ENCODE data around the gene CC2D2B.
"Not testable (repeated sequence)": the region's sequence is repeated elsewhere in the genome, so short reads cannot be mapped to it uniquely, and the experiment has no call there.

Gene CC2D2B

GRCh38 chr10:95908450-95908849 is 675 bp downstream of the CC2D2B start:
- DNase-seq (ENCODE audit: low read depth): no peak

- no peak for DNase-seq (ENCODE audit: low read depth)
Observed at GRCh38 chr10:95909561-95909960, 1.8 kb downstream of the CC2D2B start.

GRCh38 chr10:95916039-95916438 is 8.3 kb downstream of the CC2D2B start:
- not testable (repeated sequence) for DNase-seq (ENCODE audit: low read depth)

GRCh38 chr10:95920798-95921426 is 13.1 kb downstream of the CC2D2B start:
- DNase-seq (ENCODE audit: low read depth): no peak

- no peak for DNase-seq (ENCODE audit: low read depth)
Observed at GRCh38 chr10:95925033-95925432, 17.3 kb downstream of the CC2D2B start.

GRCh38 chr10:95935429-95935828 is 27.7 kb downstream of the CC2D2B start:
- DNase-seq (ENCODE audit: low read depth): no peak

- no peak for DNase-seq (ENCODE audit: low read depth)
Observed at GRCh38 chr10:95941115-95941514, 33.3 kb downstream of the CC2D2B start.

GRCh38 chr10:95963202-95963990 is 55.6 kb downstream of the CC2D2B start:
- no peak for DNase-seq (ENCODE audit: low read depth)

GRCh38 chr10:95963991-95964389 is 56.2 kb downstream of the CC2D2B start:
- no peak for DNase-seq (ENCODE audit: low read depth)

- no peak for DNase-seq (ENCODE audit: low read depth)
Observed at GRCh38 chr10:95964756-95965155, 57.0 kb downstream of the CC2D2B start.

- DNase-seq (ENCODE audit: low read depth): no peak
Observed at GRCh38 chr10:95976362-95977229, 68.8 kb downstream of the CC2D2B start.

GRCh38 chr10:95982200-95982599 is 74.4 kb downstream of the CC2D2B start:
- DNase-seq (ENCODE audit: low read depth): no peak

GRCh38 chr10:95987685-95988426 is 80.1 kb downstream of the CC2D2B start:
- no peak for DNase-seq (ENCODE audit: low read depth)

GRCh38 chr10:95988702-95989101 is 80.9 kb downstream of the CC2D2B start:
- DNase-seq (ENCODE audit: low read depth): peak; percentile 3

GRCh38 chr10:95994376-95994775 is 86.6 kb downstream of the CC2D2B start:
- DNase-seq (ENCODE audit: low read depth): not testable (repeated sequence)

GRCh38 chr10:95998255-95998784 is 90.5 kb downstream of the CC2D2B start:
- DNase-seq (ENCODE audit: low read depth): no peak

GRCh38 chr10:96013956-96014355 is 106.2 kb downstream of the CC2D2B start:
- no peak for DNase-seq (ENCODE audit: low read depth)

- no peak for DNase-seq (ENCODE audit: low read depth)
Observed at GRCh38 chr10:96014473-96015102, 106.8 kb downstream of the CC2D2B start.

- DNase-seq (ENCODE audit: low read depth): peak; percentile 71
Observed at GRCh38 chr10:96017191-96017687, 109.5 kb downstream of the CC2D2B start.

- no peak for DNase-seq (ENCODE audit: low read depth)
Observed at GRCh38 chr10:96021332-96021731, 113.6 kb downstream of the CC2D2B start.

GRCh38 chr10:96022739-96023138 is 115.0 kb downstream of the CC2D2B start:
- no peak for DNase-seq (ENCODE audit: low read depth)
